GM19463 (cell line): Measurements from ENCODE around the gene PHF8.

Source experiments
- ATAC-seq: cut with Tn5 transposase; IDR thresholded peaks from one replicate; pipeline ENCODE4 v1.9.1; 2021; ENCODE audit warnings: mild to moderate bottlenecking, moderate library complexity; ENCODE audit not compliant: unreplicated experiment

PHF8 gene

DNA sequence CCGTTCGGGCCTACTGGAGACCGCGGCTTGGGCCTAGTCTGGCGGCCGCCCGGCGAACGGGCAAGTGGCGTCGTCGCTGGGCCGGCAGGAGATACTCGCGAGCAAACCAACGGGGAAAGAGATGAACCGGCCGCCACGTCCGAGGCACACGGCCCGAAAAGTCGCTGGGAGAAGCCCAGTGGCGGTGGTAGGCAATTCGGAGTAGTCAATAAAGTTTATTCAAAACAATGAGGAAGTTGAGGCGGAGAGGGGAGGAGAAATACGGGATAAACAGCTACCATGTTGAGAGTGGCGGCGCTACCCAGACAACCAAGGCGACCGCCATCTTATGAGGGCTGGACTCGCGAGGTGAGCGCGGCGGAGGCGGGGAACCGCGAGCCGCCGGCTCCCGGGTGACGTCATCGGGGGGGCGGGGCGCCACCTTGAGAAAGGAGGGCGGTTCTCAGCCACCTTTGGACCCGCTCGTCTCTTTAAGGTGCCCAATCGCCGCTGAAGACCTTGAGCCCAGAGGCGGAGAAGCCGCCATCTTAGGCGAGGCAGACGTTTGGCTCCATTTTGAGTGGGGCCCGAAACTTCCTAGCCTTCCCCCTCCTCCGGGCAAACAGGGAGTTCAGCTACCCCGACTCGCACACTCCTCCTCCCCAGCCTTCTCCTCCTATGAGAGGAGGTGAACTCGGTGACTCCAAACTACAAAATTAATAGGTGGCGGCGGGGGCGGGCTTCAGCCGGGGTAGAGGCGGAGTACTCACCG is at the start of gene PHF8:
Gene PHF8 (minus strand): TSS at position 348 of the 751 bp plus-strand sequence. CDS start 1,745 bp downstream, outside the sequence.
- peak; percentile 78 for ATAC-seq

DNA sequence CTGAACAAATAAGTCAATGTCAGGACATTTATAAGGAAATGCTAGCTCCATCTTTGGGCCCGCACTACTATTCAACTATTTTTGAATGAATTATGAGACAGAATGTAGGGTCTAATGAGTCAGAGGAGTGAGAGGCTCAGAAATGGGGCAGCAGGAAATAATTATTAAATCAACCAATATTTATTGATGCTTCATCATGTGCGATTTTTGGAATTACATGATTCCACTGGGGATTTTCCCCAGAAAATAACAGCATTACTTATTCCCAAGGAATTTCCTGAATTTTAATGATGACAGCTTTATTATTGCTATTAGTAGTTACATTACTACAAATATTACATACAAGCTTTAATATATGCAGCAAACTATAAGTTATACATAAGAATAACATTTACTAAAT is 49.3 kb upstream of the PHF8 start:
- ATAC-seq, result no peak

DNA sequence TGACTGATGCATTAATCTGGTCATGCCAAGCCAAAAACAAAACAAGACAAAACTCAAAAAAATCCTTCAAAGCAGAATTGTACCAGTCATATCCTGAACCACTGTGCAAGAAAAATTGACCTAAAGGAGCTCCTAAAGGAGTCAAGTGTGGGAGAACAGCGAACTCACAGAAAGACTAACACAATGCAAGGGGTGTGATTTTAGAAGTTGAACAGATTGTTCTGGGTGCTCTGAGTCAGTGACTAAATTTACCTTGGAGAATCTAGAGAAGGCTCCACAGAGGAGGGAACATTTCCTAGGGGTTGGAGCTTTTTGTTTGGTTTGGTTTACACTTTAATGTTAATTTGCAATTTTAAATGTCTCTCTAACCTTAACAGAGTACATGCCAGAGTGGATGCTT is 48.9 kb upstream of the PHF8 start:
- no peak for ATAC-seq

DNA sequence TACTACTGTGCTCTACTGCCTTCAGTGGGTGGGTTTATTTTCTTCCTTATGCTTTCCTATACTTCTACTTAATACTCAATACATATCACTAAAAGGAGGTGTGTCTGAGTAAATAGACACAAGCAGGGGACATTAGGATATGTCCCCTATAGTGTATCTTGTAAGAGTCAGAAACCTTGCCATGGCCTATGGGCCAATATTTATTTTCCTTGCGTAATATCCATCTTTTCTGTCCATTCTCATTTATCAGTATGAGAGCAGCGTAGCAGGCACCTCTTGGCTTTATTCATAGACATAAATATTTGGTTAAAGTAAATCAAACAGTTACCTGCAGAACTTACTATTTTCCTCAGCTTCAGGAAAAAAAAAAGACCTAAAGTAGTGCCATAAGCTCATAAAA is 46.6 kb upstream of the PHF8 start:
- no peak for ATAC-seq

DNA sequence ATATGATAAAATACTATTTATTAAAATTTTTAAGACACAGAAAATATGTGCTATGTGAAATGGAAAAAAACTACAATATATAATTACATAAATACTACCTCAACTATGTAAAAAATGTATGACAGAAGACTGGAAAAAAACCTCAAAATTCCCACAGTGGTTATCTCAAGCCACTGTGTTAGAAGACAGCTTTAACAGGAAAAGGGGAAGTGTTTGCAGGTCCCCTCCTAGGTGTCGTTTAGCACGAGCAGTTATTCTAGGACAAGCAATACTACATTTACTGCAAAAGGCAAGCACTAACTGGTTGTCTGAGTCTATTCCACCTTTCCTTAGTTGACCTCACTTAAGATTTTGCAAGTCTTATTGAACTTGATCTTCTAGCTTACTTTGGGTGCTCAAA is 44.9 kb upstream of the PHF8 start:
- no peak for ATAC-seq

DNA sequence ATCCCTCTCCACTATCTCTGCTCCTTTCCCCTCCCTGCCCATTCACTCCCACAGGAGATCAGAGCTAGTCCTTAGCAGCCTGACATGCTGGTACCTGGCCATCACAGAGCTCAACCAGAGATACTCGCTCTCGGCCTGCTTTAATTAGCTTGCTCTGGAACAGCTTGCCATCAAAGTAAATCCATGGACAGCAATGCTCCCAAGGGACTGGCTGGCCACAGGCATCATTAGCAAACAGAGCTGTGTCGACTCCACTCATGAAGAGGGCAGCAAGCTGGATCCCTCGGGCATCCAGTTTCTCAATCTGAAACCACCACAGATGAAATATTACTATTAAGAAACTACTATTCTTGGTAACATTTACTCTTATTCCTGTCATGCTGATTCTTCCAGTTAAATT is 43.4 kb upstream of the PHF8 start:
- ATAC-seq, result no peak

DNA sequence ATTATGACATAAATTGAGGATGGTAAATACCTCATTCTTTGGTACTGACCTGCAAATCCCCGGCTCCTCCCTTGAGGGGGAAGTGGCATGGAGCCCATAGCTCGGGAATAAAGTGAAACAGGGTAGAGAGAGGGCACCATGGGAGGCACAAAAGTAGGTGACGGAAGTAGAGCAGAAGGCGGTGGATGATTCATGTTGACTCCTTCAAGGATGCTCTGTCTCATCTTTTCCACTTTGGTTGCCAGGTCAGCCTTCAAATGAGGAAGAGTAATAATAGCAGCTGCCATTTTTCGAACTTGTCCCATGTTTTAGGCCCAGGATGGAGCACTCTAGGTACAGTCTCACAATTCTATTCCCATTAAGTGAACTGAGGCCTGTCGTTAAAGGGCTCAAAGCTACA is 41.4 kb upstream of the PHF8 start:
- no peak for ATAC-seq

DNA sequence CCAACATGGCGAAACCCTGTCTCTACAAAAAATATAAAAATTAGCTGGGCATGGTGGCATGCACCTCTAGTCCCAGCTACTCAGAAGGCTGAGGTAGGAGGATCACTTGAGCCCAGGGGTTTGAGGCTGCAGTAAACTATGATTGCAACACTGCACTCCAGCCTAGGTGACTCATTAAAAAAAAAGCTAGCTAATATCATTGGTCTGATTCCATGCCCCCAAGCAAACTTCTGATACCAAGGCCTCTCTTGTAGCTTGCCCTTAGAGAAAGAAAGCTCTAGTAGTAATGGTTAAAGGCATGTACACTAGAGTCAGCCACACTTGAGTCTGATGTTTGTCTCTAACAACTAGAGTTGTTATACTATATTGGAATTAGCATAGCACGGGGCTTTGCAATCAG is 32.6 kb upstream of the PHF8 start:
- no peak for ATAC-seq

DNA sequence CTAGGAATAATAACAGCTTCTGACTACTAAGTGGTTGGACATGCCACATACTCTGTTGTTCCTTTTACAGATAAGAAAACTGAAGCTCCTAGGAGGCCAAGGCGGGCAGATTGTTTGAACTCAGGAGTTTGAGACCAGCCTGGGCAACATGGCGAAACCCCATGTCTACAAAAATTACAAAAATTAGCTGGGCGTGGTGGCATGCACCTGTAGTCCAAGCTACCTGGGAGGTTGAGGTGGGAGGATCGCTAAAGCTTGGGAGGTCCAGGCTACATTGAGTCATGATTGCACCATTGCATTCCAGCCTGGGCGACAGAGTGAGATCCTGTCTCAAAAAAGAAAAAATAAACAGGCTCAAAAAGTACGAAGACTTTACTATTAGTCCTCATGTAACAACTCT is 30.6 kb upstream of the PHF8 start:
- no peak for ATAC-seq

DNA sequence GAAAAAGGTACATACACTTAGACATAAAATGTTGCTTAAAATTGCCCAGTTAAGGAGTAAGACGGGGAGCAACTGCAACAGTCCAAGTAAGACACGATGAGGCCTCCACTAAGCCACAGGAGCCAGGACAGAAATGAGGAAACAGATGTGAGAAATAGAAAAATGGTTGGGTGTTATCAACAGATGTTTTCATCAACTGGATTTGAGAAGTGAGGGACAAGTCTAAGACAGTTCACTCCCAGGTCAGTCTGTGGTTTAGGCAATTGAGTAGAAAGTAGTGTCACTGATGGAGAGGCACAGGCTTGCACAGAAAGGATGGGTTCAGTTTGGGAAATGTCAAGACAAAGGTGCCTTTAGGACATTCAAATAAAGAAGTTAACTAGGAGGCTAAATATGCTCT is 23.5 kb upstream of the PHF8 start:
- ATAC-seq, result no peak

DNA sequence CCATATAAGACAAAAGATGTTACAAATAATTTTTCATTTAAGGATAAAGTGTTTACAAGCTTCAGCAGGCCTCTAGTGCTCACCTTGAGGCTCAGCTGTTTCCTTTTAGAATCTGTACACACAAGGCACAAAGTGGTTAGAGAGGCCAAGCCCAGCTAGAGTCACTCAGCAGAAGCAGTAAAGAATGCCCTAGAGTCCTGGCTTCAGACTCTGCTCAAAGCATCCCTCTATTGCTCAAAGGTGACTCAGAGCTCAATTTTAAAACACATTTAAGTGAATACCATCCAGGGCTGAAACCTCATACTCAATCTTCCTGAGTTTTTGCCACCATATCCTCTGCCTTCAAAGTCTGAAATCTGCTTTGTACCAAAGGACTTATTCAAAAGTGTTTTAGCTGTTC is 22.6 kb upstream of the PHF8 start:
- ATAC-seq, result no peak

DNA sequence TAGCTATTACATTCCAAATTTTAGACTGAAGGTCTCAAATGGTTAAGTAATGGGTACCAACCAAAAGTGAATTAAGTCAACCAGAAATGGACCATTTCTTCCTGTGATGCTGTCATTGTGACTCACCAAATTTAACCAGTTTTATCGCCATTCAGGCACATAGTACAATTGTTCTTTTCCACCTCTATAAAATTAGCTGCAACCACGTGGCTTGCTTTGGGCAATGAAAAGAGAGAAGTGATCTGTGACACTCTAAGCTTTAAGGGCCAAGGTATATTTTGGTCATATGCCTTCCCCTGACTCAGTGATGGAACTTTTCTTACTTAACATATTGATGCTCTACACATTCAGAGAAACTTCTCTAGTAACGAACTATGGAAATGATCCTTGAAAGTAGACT is 20.3 kb upstream of the PHF8 start:
- ATAC-seq, result no peak

DNA sequence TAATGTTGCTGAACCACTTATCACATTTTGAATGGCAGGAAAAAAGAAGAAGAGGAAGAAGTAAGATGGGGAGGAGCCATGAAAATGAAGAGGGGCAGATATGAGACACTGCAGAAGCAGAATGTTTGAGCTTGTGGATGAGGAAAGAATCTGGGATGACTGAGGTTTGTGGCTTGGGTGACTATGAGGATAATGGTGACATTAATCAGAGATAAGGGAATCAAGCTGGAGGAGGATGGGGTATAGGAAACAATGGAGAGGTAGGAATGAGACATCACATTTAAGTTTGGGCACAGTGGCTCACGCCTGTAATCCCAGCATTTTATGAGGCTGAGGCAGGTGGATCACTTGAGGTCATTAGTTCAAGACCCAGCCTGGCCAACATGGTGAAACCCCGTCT is 19.1 kb upstream of the PHF8 start:
- no peak for ATAC-seq

DNA sequence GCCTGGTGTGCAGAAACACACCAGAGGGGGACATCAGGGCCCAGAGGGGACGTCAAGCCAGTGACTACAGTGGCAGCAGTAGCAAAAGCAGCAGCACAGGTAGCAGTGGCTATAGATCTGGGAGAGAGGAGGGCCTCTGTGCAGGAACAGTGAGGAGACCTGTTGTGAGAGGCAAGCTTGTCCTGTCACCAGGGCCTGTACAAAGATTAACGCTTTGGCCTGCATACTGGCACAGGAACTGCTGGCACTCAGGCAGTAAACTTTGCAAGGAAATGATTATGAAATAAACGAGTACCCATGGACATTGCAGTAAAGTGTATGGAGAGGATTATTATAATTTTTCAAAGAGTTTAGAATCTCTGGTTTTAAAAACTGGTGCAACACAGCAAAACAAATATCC is 5.5 kb upstream of the PHF8 start:
- no peak for ATAC-seq

DNA sequence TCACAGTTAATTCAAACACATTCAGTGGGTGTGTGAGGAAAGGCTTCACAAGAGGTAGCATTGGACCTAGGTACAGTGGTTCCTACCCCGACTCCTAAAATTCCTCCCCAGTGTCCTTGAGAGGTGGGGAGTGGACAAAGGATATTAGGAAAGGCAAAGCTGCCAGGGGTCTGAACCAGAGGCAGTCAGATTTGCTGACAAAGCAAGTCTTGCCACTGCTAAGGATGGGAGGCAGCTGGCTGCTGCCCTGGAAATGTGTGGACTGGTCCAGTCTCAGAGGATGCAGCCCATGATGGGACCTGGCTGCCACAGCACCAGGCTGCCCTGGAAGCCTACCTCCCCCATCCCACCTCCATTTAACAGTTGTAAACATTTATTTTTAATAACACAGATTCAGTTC is 4.1 kb upstream of the PHF8 start:
- ATAC-seq, result no peak

DNA sequence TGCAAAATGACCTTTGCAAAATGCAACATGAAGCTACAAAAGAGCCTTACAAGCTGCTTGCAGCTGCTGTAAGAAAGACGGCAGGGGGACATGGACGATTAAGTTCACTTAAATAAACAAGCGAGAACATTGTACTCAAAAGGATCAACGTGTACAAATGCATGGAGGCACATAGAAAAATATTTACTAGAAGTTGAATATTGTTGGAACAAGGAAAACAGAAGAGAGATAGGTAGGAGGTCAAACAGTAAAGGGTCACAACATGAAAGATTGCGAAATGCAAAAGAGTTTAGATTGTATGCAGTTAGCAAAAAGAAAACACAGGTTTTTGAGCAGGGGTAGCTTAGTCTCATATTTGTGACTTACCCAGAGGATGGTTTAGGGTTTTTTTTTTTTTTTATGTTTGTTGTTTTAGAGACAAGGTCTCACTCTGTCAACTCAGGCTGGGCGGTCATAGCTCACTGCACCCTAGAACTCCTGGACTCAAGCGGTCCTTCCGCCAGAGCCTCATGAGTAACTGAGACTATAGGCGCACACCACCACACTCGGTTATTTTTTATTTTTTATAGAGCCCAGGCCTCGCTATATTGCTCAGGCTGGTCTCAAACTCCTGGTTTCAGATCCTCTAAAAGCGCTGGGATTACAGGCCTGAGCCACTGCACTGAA is 1.4 kb upstream of the PHF8 start:
- ATAC-seq, result no peak

DNA sequence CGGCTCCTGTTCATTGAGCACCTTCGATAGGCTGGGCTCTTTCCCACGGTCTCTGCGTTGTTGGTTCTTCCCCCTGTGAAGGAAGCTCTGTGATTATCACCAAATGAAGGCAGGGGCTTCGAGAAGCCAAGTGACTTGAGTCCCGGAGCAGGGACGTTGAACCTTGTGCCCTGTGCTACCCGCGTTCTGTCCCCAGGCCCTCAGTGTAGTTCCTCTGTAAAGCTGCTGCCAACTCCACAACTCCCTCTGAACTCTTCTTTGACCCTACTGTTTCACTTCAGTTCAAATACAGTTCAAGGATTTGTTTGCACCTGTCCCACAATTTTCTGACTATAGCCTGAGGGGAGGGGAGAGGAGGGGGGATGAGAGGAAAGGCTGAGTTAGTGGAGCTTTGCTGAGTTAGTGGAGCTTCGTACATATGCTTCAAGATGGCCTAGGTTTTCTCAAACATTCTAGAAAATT is 635 bp upstream of the PHF8 start:
- no peak for ATAC-seq

DNA sequence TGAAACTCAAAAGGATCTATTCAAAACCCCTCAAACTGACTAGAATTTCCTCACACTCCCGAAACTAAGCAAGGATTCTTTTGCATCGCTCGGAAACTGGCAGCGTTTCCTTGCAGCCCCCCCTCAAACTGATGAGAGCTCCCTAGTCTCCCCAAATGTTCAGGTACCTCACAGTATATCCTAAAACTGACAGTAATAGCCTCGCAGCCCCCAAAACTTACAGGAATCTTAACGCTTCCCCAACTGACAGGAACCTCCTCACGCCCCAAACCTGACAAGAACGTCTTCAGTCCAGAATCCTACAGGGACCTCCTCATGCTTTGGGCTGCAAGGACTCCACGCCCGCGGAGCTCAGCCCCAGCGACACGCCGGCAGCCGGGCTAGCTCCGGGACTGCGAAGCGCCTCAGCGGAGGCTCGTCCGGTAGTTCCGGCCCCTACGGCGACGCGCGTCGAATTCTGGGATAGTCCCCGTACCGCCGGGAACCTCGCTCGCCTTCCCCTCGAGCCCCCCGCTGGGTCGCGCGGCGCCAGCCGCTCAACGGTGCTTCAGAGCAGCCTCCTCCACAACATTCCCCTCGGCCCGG is 640 bp downstream of the PHF8 start:
- ATAC-seq, result peak; percentile 14

DNA sequence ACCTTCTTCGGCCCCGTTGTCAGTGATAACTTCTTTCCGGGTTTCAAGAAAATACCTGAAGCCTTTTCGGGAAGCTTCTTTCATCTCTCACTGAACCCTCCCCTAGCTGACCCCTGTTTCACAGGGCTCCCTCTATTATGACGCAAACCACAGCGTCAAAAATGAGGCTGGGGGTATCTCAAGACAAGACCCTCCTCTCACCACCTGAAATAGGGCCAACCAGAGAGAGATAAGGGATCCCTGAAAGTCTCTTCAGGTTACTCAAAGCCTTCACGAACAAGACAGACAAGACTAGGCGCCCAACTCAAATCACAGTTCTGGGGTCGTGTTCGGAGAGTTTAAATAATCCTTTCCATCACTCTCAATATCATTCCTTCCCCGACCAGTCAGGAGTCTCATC is 1.2 kb downstream of the PHF8 start:
- ATAC-seq, result no peak

DNA sequence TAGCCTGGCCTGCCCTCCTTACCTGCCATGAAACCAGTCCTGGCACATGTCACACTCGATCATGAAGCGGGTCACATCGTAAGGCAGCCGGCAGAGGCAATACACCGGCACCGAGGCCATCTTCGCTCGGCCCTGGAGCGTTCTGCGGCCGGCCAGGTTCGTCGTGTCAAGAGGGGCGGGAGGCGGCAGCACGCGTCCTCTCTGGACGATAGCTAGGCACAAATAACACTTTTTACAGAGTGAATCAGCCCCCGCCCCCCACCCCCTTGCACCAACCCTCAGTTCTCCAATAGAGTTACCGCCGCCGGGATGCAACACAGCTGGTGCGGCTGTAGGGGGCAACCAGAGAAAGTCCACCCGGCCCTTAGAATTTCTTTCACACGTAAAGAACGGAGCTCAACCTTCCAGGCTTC is 1.7 kb downstream of the PHF8 start:
- ATAC-seq, result no peak

DNA sequence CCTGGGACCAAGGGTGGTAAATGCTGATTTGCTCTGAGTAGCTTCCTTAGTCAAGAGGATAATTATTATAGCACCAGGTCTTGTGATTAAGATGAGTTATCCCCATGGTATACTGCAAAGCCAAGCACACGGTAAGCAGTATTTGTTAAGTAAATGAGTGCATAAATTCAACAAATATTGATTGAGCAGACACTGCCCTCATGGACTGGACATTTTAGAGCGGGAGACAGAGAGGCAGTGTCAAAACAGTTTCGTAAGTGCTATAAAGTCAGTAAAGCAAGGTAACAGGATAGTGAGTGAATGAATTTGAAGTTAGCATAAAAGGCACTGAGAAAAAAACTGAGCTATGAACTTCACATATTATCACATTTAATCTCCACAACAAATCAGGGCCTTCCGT is 13.9 kb downstream of the PHF8 start:
- ATAC-seq, result no peak

DNA sequence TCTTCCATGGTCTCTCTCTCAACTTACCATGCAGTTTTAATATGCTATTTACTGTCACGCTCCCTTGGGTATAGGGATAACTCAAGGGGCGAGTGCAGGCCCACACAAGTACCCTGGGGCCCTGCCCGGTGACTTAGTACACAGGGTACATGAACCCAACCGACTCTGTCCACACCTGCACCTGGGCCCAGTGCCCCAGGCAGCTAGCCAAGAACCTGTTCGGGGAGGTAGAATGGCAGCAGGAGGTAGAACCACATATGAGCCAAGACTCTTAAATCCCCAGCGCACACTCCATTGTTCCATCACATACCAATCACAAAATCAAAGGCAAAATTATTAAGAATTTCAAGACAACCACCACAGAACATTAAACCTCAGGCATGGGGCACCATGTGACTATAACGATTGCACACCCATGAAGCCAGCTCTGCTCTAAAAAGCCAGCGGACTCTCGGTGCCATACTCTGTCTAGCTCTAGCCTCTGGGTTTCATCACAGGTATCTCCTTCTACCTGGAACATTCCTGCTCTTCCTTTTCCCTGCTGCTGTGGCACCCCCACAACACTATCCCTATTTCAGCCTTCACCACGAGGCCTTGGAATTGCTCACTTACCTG is 14.6 kb downstream of the PHF8 start:
- ATAC-seq, result no peak
